ENCODE measurements around the gene ZBTB7C. TPM values are rescaled to one million over a fixed set of nuclear protein-coding genes. Genes with fewer than 3 reads are reported as not detected.

The ZBTB7C gene
- total RNA-seq, 2 experiments from 2014 or later, result 0.04 to 0.06 TPM

- ChIA-PET CTCF (no interaction called here), POLR2A (no interaction called here)
Observed at GRCh38 chr18:48181087-48181823, 227.9 kb downstream of the ZBTB7C start.

- CTCF ChIA-PET, result interaction anchor here (0.6 kb wide), 1 partner anchor 892 kb away, joined by 4 read pairs; no protein-coding TSS in a partner anchor
- POLR2A ChIA-PET, result no interaction called here
Observed at GRCh38 chr18:48179666-48180065, 229.5 kb downstream of the ZBTB7C start.

- CTCF ChIA-PET, result no interaction called here
Observed at GRCh38 chr18:48179001-48179400, 230.2 kb downstream of the ZBTB7C start.

GRCh38 chr18:48176909-48177308 lies 232.3 kb downstream of the ZBTB7C start:
- ChIA-PET CTCF (no interaction called here), POLR2A (no interaction called here)

More at GRCh38 chr18:48179001-48179400, 230.2 kb downstream of the ZBTB7C start:
- POLR2A ChIA-PET, result no interaction called here

- ChIA-PET CTCF (no interaction called here), POLR2A (no interaction called here)
Observed at GRCh38 chr18:48173557-48173956, 235.6 kb downstream of the ZBTB7C start.

- CTCF ChIA-PET, result no interaction called here
Observed at GRCh38 chr18:48172226-48173006, 236.8 kb downstream of the ZBTB7C start.

GRCh38 chr18:48171490-48172188 lies 237.5 kb downstream of the ZBTB7C start:
- ChIA-PET CTCF (no interaction called here), POLR2A (no interaction called here)

More at GRCh38 chr18:48172226-48173006, 236.8 kb downstream of the ZBTB7C start:
- POLR2A ChIA-PET, result no interaction called here

- ChIA-PET CTCF (no interaction called here), POLR2A (no interaction called here)
Observed at GRCh38 chr18:48170651-48171050, 238.5 kb downstream of the ZBTB7C start.

GRCh38 chr18:48168861-48169260 lies 240.3 kb downstream of the ZBTB7C start:
- ChIA-PET POLR2A (no interaction called here), CTCF (no interaction called here)

GRCh38 chr18:48167897-48168253 lies 241.3 kb downstream of the ZBTB7C start:
- ChIA-PET POLR2A (no interaction called here), CTCF (no interaction called here)

GRCh38 chr18:48166336-48166875 lies 242.8 kb downstream of the ZBTB7C start:
- ChIA-PET POLR2A (no interaction called here), CTCF (no interaction called here)

GRCh38 chr18:48165111-48165866 lies 243.9 kb downstream of the ZBTB7C start:
- CTCF ChIA-PET, result no interaction called here

GRCh38 chr18:48164701-48165100 lies 244.5 kb downstream of the ZBTB7C start:
- POLR2A ChIA-PET, result no interaction called here
- CTCF ChIA-PET, result no interaction called here

More at GRCh38 chr18:48165111-48165866, 243.9 kb downstream of the ZBTB7C start:
- POLR2A ChIA-PET, result no interaction called here

GRCh38 chr18:48164116-48164515 lies 245.1 kb downstream of the ZBTB7C start:
- CTCF ChIA-PET, result no interaction called here
- POLR2A ChIA-PET, result no interaction called here

- CTCF ChIA-PET, result no interaction called here
Observed at GRCh38 chr18:48163738-48164115, 245.5 kb downstream of the ZBTB7C start.

GRCh38 chr18:48162956-48163737 lies 246.0 kb downstream of the ZBTB7C start:
- ChIA-PET POLR2A (no interaction called here), CTCF (no interaction called here)

More at GRCh38 chr18:48163738-48164115, 245.5 kb downstream of the ZBTB7C start:
- POLR2A ChIA-PET, result no interaction called here

- CTCF ChIA-PET, result no interaction called here
- POLR2A ChIA-PET, result no interaction called here
Observed at GRCh38 chr18:48161911-48162698, 247.1 kb downstream of the ZBTB7C start.

GRCh38 chr18:48161191-48161910 lies 247.8 kb downstream of the ZBTB7C start:
- ChIA-PET CTCF (no interaction called here), POLR2A (no interaction called here)
